Epithelial cell of proximal tubule (primary cell): Measurements from ENCODE around the gene SLC16A11. TPM values are rescaled to one million over a fixed set of nuclear protein-coding genes. Genes with fewer than 3 reads are reported as not detected.

ENCODE experiments used
- DNase-seq: peaks from one replicate; pipeline ENCODE4 v3.0.0-alpha.2; 2011; ENCODE audit warnings: low read depth
- H3K4me3 ChIP-seq: 2 replicates; pipeline ENCODE4 v1.5.1; 2011; ENCODE audit warnings: low read depth, mild to moderate bottlenecking, low read length
- CTCF ChIP-seq: conservative IDR thresholded peaks from 2 replicates; pipeline ENCODE4 v1.5.1; 2012; ENCODE audit warnings: low read depth, mild to moderate bottlenecking, low read length
- total RNA-seq: library from RNA; depleted of rRNA; stranded (reverse); fragments of >200 nt; gene quantifications from 2 replicates; pipeline ENCODE4 v1.2.3, GENCODE V29; 2015

SLC16A11 gene
- total RNA-seq, 1 donor from 2014 or later = not detected

- DNase-seq = no peak
- peak overlapping the region; percentile 59 for H3K4me3 ChIP-seq
- no peak for TF ChIP-seq CTCF
Observed at GRCh38 chr17:7034955-7035590, 8.8 kb downstream of the SLC16A11 start.

GRCh38 chr17:7029659-7030058, 14.2 kb downstream of the SLC16A11 start:
- DNase-seq = no peak
- H3K4me3 ChIP-seq = no peak overlapping the region
- TF ChIP-seq CTCF = no peak

GRCh38 chr17:7029096-7029495, 14.8 kb downstream of the SLC16A11 start:
- H3K4me3 ChIP-seq = no peak overlapping the region
- no peak for DNase-seq
- no peak for TF ChIP-seq CTCF

- H3K4me3 ChIP-seq = no peak overlapping the region
- DNase-seq = no peak
- TF ChIP-seq CTCF = no peak
Observed at GRCh38 chr17:7027335-7027734, 16.6 kb downstream of the SLC16A11 start.

- H3K4me3 ChIP-seq = no peak overlapping the region
- no peak for DNase-seq
- no peak for TF ChIP-seq CTCF
Observed at GRCh38 chr17:7026471-7027115, 17.3 kb downstream of the SLC16A11 start.

- no peak for DNase-seq
- no peak overlapping the region for H3K4me3 ChIP-seq
- no peak for TF ChIP-seq CTCF
Observed at GRCh38 chr17:7025245-7025644, 18.6 kb downstream of the SLC16A11 start.

- H3K4me3 ChIP-seq = no peak overlapping the region
- DNase-seq = no peak
- TF ChIP-seq CTCF = no peak
Observed at GRCh38 chr17:7024402-7024785, 19.5 kb downstream of the SLC16A11 start.
